ENCODE data around the gene RFX2. TPM values are rescaled to one million over a fixed set of nuclear protein-coding genes. Genes with fewer than 3 reads are reported as not detected.

RFX2 gene
- total RNA-seq, 1 donor from 2014 or later, result 7.3 TPM

GRCh38 chr19:5958074-5958850, 152.0 kb downstream of the RFX2 start:
- TF ChIP-seq CTCF (IDR thresholded peaks at IDR 0.05; ENCODE audit: unreplicated experiment), result no peak
- Mint-ChIP-seq H3K4me1 (peaks cover 64% of the 10 kb centered on the region), H3K36me3 (no peaks in the 10 kb centered on the region), H3K4me3 (no peak overlapping the region), H3K9me3 (no peaks in the 10 kb centered on the region), H3K27ac (no peak overlapping the region), H3K27me3 (ENCODE audit: low read depth) (no peaks in the 10 kb centered on the region)
- no peak for DNase-seq (ENCODE audit: low spot score in 2 of 2, unreplicated experiment in 2 of 2)

DNA sequence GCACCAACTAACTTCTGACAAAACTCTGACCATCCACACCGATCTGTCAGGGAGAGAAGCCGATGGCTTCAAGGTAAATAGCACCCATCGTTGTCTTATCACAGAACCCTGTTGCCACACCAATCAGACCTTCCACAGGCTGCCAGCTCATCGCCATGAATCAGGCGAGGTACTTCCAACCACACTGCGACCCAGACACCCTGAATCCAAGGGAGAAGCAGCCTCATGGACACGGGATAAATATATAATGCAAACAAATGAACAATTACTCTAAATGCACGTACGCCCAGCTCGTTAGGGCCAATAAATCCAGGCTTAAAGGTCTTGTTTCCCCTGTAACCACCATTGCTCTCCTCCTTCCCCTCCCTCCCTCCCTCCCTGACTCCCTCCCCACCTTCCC, 153.1 kb downstream of the RFX2 start:
- Mint-ChIP-seq H3K36me3 (no peaks in the 10 kb centered on the region), H3K4me1 (peaks cover 70% of the 10 kb centered on the region), H3K4me3 (no peak overlapping the region), H3K27me3 (ENCODE audit: low read depth) (no peaks in the 10 kb centered on the region), H3K27ac (no peak overlapping the region), H3K9me3 (no peaks in the 10 kb centered on the region)
- DNase-seq (ENCODE audit: low spot score in 2 of 2, unreplicated experiment in 2 of 2), result no peak
- TF ChIP-seq CTCF (IDR thresholded peaks at IDR 0.05; ENCODE audit: unreplicated experiment), result no peak

DNA sequence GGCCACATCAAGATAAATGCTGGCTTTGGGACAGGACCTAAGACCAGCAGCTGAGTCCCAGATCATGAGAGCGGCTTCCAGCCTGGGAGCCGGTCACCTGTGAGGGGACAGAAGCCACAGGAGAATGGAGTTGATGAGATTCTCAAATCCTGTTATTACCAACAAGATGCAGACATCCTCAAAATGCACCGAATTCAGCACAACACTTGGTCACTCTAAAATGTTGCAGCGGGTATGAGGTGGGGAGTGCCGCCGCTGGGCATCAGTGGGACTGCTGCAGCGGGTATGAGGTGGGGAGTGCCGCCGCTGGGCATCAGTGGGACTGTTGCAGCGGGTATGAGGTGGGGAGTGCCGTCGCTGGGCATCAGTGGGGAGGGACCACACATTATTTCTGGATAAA, 153.6 kb downstream of the RFX2 start:
- DNase-seq (ENCODE audit: low spot score in 2 of 2, unreplicated experiment in 2 of 2), result no peak
- H3K27ac Mint-ChIP-seq, result peak overlapping the region; percentile 7
- no peaks in the 10 kb centered on the region for H3K36me3 Mint-ChIP-seq
- no peaks in the 10 kb centered on the region for H3K9me3 Mint-ChIP-seq
- H3K27me3 Mint-ChIP-seq (ENCODE audit: low read depth), result no peaks in the 10 kb centered on the region
- TF ChIP-seq CTCF (IDR thresholded peaks at IDR 0.05; ENCODE audit: unreplicated experiment), result no peak
- peaks cover 70% of the 10 kb centered on the region for H3K4me1 Mint-ChIP-seq
- H3K4me3 Mint-ChIP-seq, result no peak overlapping the region

- DNase-seq (ENCODE audit: low spot score in 2 of 2, unreplicated experiment in 2 of 2), result no peak
- peaks cover 73% of the 10 kb centered on the region for H3K4me1 Mint-ChIP-seq
- H3K27me3 Mint-ChIP-seq (ENCODE audit: low read depth), result no peaks in the 10 kb centered on the region
- H3K4me3 Mint-ChIP-seq, result no peak overlapping the region
- H3K27ac Mint-ChIP-seq, result peak overlapping the region; percentile 7
- no peak for TF ChIP-seq CTCF (IDR thresholded peaks at IDR 0.05; ENCODE audit: unreplicated experiment)
- H3K9me3 Mint-ChIP-seq, result no peaks in the 10 kb centered on the region
- H3K36me3 Mint-ChIP-seq, result no peaks in the 10 kb centered on the region
Measured at GRCh38 chr19:5956323-5956722, 154.0 kb downstream of the RFX2 start.

GRCh38 chr19:5955636-5955935, 154.7 kb downstream of the RFX2 start:
- TF ChIP-seq CTCF (IDR thresholded peaks at IDR 0.05; ENCODE audit: unreplicated experiment), result no peak
- peaks cover 79% of the 10 kb centered on the region for H3K4me1 Mint-ChIP-seq
- H3K27me3 Mint-ChIP-seq (ENCODE audit: low read depth), result no peaks in the 10 kb centered on the region
- no peaks in the 10 kb centered on the region for H3K9me3 Mint-ChIP-seq
- no peak for DNase-seq (ENCODE audit: low spot score in 2 of 2, unreplicated experiment in 2 of 2)
- H3K27ac Mint-ChIP-seq, result no peak overlapping the region
- H3K4me3 Mint-ChIP-seq, result no peak overlapping the region
- no peaks in the 10 kb centered on the region for H3K36me3 Mint-ChIP-seq

- no peak for DNase-seq (ENCODE audit: low spot score in 2 of 2, unreplicated experiment in 2 of 2)
- H3K27me3 Mint-ChIP-seq (ENCODE audit: low read depth), result no peaks in the 10 kb centered on the region
- no peak overlapping the region for H3K4me3 Mint-ChIP-seq
- H3K9me3 Mint-ChIP-seq, result no peaks in the 10 kb centered on the region
- peaks cover 81% of the 10 kb centered on the region for H3K4me1 Mint-ChIP-seq
- H3K27ac Mint-ChIP-seq, result peak overlapping the region; percentile 55
- no peak for TF ChIP-seq CTCF (IDR thresholded peaks at IDR 0.05; ENCODE audit: unreplicated experiment)
- peaks cover 3% of the 10 kb centered on the region for H3K36me3 Mint-ChIP-seq
Measured at GRCh38 chr19:5954293-5954692, 156.0 kb downstream of the RFX2 start.

Data from mesothelial cell of epicardium (in vitro differentiated cells).